GM12801 (cell line): ENCODE data around the gene ELMO1.

Experiments used
- CTCF ChIP-seq: IDR thresholded peaks from one replicate; pipeline ENCODE4 v1.5.1; 2011; ENCODE audit warnings: control low read depth; ENCODE audit not compliant: insufficient read length; ENCODE audit errors: extremely low read depth

ELMO1 gene

GRCh38 chr7:36865019-36865418 is 583.6 kb downstream of the ELMO1 start:
- no peak for TF ChIP-seq CTCF

GRCh38 chr7:36863901-36864701 is 584.6 kb downstream of the ELMO1 start:
- TF ChIP-seq CTCF, result no peak

GRCh38 chr7:36862771-36863261 is 585.8 kb downstream of the ELMO1 start:
- TF ChIP-seq CTCF, result no peak

- TF ChIP-seq CTCF, result no peak
Observed at GRCh38 chr7:36861656-36862055, 587.0 kb downstream of the ELMO1 start.

- TF ChIP-seq CTCF, result no peak
Observed at GRCh38 chr7:36860681-36861080, 588.0 kb downstream of the ELMO1 start.

- TF ChIP-seq CTCF, result no peak
Observed at GRCh38 chr7:36855330-36855729, 593.3 kb downstream of the ELMO1 start.

- no peak for TF ChIP-seq CTCF
Observed at GRCh38 chr7:36854652-36855051, 594.0 kb downstream of the ELMO1 start.
